H1 (cell line): ENCODE results near the gene GP2. TPM values are rescaled to one million over a fixed set of nuclear protein-coding genes. Genes with fewer than 3 reads are reported as not detected.

Source experiments
- CTCF ChIA-PET: fragments of 300-600 bp; sonication (Branson Sonifier 250); formaldehyde crosslinking; loops from one replicate; lab custom pipeline; 2021; ENCODE audit not compliant: partially characterized antibody; lab: Charles Lee
- POLR2A ChIA-PET: fragments of 300-600 bp; sonication (Branson Sonifier 250); formaldehyde crosslinking; loops from one replicate; lab custom pipeline; 2021; ENCODE audit warnings: inconsistent platforms; ENCODE audit not compliant: partially characterized antibody; lab: Charles Lee
- DNase-seq, 2 experiments: peaks; one replicate each; pipeline versions ENCODE4 v3.0.0 to v3.0.0-alpha.2; 2010 to 2022; ENCODE audit warnings: low spot score in 2 of 2, low read depth in 1 of 2, mixed read lengths in 1 of 2
- FAIRE-seq: peaks from 2 replicates; lab custom pipeline; 2011; peaks lifted over from hg19 to GRCh38; lab: Jason Lieb, UNC
- H2AFZ ChIP-seq: 2 replicates; pipeline ENCODE4 v1.8.1; 2012; ENCODE audit warnings: low read length, inconsistent platforms
- H2AK5ac ChIP-seq: 2 replicates; pipeline ENCODE4 v1.6.1; 2013; ENCODE audit warnings: low read depth, low read length
- H2BK120ac ChIP-seq: replicated peaks from 2 replicates; pipeline ENCODE3; 2013; ENCODE audit warnings: low read depth, low read length, inconsistent platforms
- H2BK12ac ChIP-seq: 2 replicates; pipeline ENCODE4 v1.6.1; 2013; ENCODE audit warnings: low read depth, low read length
- H2BK15ac ChIP-seq: 2 replicates; pipeline ENCODE4 v1.6.1; 2013; ENCODE audit warnings: low read length
- H2BK20ac ChIP-seq: 2 replicates; pipeline ENCODE4 v1.6.1; 2013; ENCODE audit warnings: low read length
- H2BK5ac ChIP-seq: 2 replicates; pipeline ENCODE4 v1.6.1; 2013; ENCODE audit warnings: low read depth, low read length
- H3K14ac ChIP-seq: 2 replicates; pipeline ENCODE4 v1.6.1; 2013; ENCODE audit warnings: inconsistent platforms; ENCODE audit not compliant: insufficient read length
- H3K18ac ChIP-seq: 2 replicates; pipeline ENCODE4 v1.6.1; 2013; ENCODE audit warnings: low read length; ENCODE audit errors: extremely low read depth
- H3K23ac ChIP-seq: 2 replicates; pipeline ENCODE4 v1.6.1; 2013; ENCODE audit warnings: inconsistent platforms; ENCODE audit not compliant: insufficient read length
- H3K23me2 ChIP-seq: 2 replicates; pipeline ENCODE4 v1.6.1; 2013; ENCODE audit warnings: low read depth, low read length
- H3K27ac ChIP-seq: 2 replicates; pipeline ENCODE4 v1.6.1; 2011; ENCODE audit warnings: low read depth, low read length, inconsistent platforms
- H3K27me3 ChIP-seq, 4 experiments: replicated peaks in 1 of 4; 1 replicate in 1 of 4; 2 replicates in 3 of 4; pipeline versions ENCODE4 v1.6.1 to v1.8.1; 2011 to 2013; ENCODE audit warnings: low read length in 3 of 4, mild to moderate bottlenecking in 3 of 4, inconsistent platforms in 2 of 4, mixed read lengths in 2 of 4, moderate library complexity in 1 of 4; ENCODE audit not compliant: control insufficient read depth in 3 of 4, insufficient read depth in 3 of 4; ENCODE audit errors: extremely low read depth in 1 of 4
- H3K36me3 ChIP-seq, 4 experiments: 2 replicates each; pipeline versions ENCODE4 v1.6.1 to v1.8.1; 2011 to 2013; ENCODE audit warnings: mild to moderate bottlenecking in 4 of 4, low read length in 3 of 4, moderate library complexity in 2 of 4, control low read depth in 1 of 4, inconsistent platforms in 1 of 4; ENCODE audit not compliant: insufficient read depth in 4 of 4, control insufficient read depth in 2 of 4
- H3K4ac ChIP-seq: replicated peaks from 2 replicates; pipeline ENCODE3; 2013; ENCODE audit warnings: low read length, low read depth, mixed read lengths, inconsistent platforms; ENCODE audit not compliant: insufficient read length
- H3K4me1 ChIP-seq, 4 experiments: replicated peaks in 1 of 4; 1 replicate in 1 of 4; 2 replicates in 3 of 4; pipeline versions ENCODE4 v1.6.1 to v1.8.1; 2011 to 2013; ENCODE audit warnings: low read length in 3 of 4, inconsistent platforms in 2 of 4, mixed read lengths in 1 of 4; ENCODE audit not compliant: insufficient read depth in 4 of 4, control insufficient read depth in 3 of 4
- H3K4me2 ChIP-seq, 2 experiments: 2 replicates each; pipeline versions ENCODE4 v1.6.1 to v1.8.1; 2011 to 2013; ENCODE audit warnings: low read depth in 2 of 2, low read length in 2 of 2, control low read depth in 1 of 2, inconsistent platforms in 1 of 2, mild to moderate bottlenecking in 1 of 2; ENCODE audit not compliant: insufficient read depth in 1 of 2
- H3K4me3 ChIP-seq, 4 experiments: fragments of 200-600, 300-600 bp in 1 of 4; sonication (generic), shearing (Covaris generic), sonication (Bioruptor Twin) in 1 of 4; 2 replicates each; pipeline versions ENCODE4 v1.5.1 to v1.8.1; 2011 to 2016; ENCODE audit warnings: low read length in 4 of 4, low read depth in 3 of 4, control low read depth in 2 of 4, inconsistent platforms in 2 of 4, mild to moderate bottlenecking in 2 of 4, mixed read lengths in 1 of 4, moderate library complexity in 1 of 4; ENCODE audit not compliant: insufficient read depth in 2 of 4; ENCODE audit errors: extremely low read depth in 1 of 4
- H3K56ac ChIP-seq: replicated peaks from 2 replicates; pipeline ENCODE3; 2013; ENCODE audit warnings: low read depth, mild to moderate bottlenecking, mixed read lengths, low read length, inconsistent platforms; ENCODE audit not compliant: insufficient read length
- H3K79me1 ChIP-seq: 2 replicates; pipeline ENCODE4 v1.6.1; 2013; ENCODE audit warnings: low read depth, low read length, control low read depth
- H3K79me2 ChIP-seq, 2 experiments: 2 replicates each; pipeline versions ENCODE4 v1.6.1 to v1.8.1; 2012 to 2013; ENCODE audit warnings: low read length in 2 of 2, mild to moderate bottlenecking in 2 of 2, inconsistent platforms in 1 of 2; ENCODE audit not compliant: insufficient read depth in 2 of 2, control insufficient read depth in 1 of 2
- H3K9ac ChIP-seq, 4 experiments: replicated peaks in 1 of 4; 1 replicate in 1 of 4; 2 replicates in 3 of 4; pipeline versions ENCODE4 v1.6.1 to v1.8.1; 2011 to 2013; ENCODE audit warnings: low read depth in 3 of 4, low read length in 3 of 4, control low read depth in 2 of 4, mild to moderate bottlenecking in 2 of 4, moderate library complexity in 2 of 4, inconsistent platforms in 1 of 4; ENCODE audit errors: extremely low read depth in 1 of 4
- H3K9me3 ChIP-seq, 2 experiments: 2 replicates each; pipeline versions ENCODE4 v1.6.1 to v1.8.1; 2012 to 2013; ENCODE audit warnings: mild to moderate bottlenecking in 2 of 2, moderate library complexity in 2 of 2, control low read depth in 1 of 2, inconsistent platforms in 1 of 2, low read depth in 1 of 2, low read length in 1 of 2, mixed read lengths in 1 of 2; ENCODE audit not compliant: insufficient read depth in 2 of 2
- H4K20me1 ChIP-seq, 2 experiments: replicated peaks in 1 of 2; 2 replicates each; pipeline versions ENCODE3 to v1.8.1; 2011 to 2013; ENCODE audit warnings: inconsistent platforms in 2 of 2, low read length in 2 of 2, mild to moderate bottlenecking in 1 of 2; ENCODE audit not compliant: insufficient read depth in 2 of 2, control insufficient read depth in 1 of 2
- H4K5ac ChIP-seq: 2 replicates; pipeline ENCODE4 v1.6.1; 2013; ENCODE audit warnings: low read length, low read depth, mixed read lengths, inconsistent platforms; ENCODE audit not compliant: insufficient read length
- H4K8ac ChIP-seq: 2 replicates; pipeline ENCODE4 v1.8.0; 2013; ENCODE audit warnings: mild to moderate bottlenecking, moderate library complexity, low read length, inconsistent platforms; ENCODE audit not compliant: insufficient read depth; ENCODE audit errors: extremely low read depth
- H4K91ac ChIP-seq: replicated peaks from 2 replicates; pipeline ENCODE3; 2013; ENCODE audit warnings: low read length, mixed read lengths, inconsistent platforms; ENCODE audit not compliant: insufficient read length
- SRF ChIP-seq: IDR thresholded peaks from 2 replicates; pipeline ENCODE4 v1.6.1; 2011; ENCODE audit warnings: mild to moderate bottlenecking, low read depth, low read length, moderate library complexity
- TBP ChIP-seq: IDR thresholded peaks from 2 replicates; pipeline ENCODE4 v1.6.1; 2011; ENCODE audit warnings: low read depth, low read length, improper control_type of control experiment
- polyA plus RNA-seq, 7 experiments: library from polyadenylated mRNA; depleted of rRNA in 3 of 7; stranded (reverse) in 5 of 7; unstranded in 2 of 7; fragments of >200 nt in 5 of 7; fragments of 200-250 nt in 2 of 7; gene quantifications; 1 replicate in 5 of 7; 2 replicates in 1 of 7; 4 replicates in 1 of 7; pipeline versions ENCODE4 v1.2.1 to v1.2.3, GENCODE V29; 2011 to 2013; ENCODE audit warnings: missing spikeins in 2 of 7, mixed read lengths in 2 of 7
- total RNA-seq: library from RNA; stranded (reverse); fragmentation: NEBNext Ultra II Directional; extraction: Animal tissue kit (Norgen Biotek cat#: 25700); gene quantifications from 2 replicates; pipeline ENCODE4 v1.2.1, GENCODE V29; 2021

Gene GP2
- total and polyA plus RNA-seq, 2 of the 8 experiments (the other 6 are each of a cell fraction or from before 2014, with no cell fraction given), result not detected

DNA sequence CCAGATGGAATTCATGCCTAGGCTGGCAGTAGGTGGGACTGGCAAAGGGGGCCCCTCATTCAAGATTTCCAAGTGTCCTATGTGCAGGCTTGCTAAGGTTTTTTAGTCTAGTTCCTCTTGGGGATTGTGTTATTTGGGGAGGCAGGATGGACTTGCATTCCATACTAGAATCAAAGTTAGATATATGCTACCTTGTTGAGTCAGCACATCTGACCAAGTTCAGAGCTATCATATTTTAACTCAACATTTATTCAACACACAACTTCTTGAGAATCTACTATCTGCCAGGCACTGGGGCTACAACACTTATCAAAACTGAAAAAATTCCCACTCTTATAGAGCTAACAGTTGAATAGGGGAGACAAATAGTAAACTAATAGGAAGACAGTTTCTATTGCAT lies 6.7 kb downstream of the GP2 start:
- FAIRE-seq, result no peak
- no peaks in the 10 kb centered on the region for H3K79me2 ChIP-seq
- POLR2A ChIA-PET, result no interaction called here
- TF ChIP-seq TBP (no peak), SRF (no peak)

More for the DNA sequence above, 6.7 kb downstream of the GP2 start:
- H3K36me3 ChIP-seq, result no peaks in the 10 kb centered on the region
- H2BK15ac ChIP-seq, result no peak overlapping the region
- H4K8ac ChIP-seq, result no peak overlapping the region
- no peak overlapping the region for H3K9ac ChIP-seq
- no peak for DNase-seq
- no peak overlapping the region for H2BK20ac ChIP-seq
- H3K4me1 ChIP-seq, result no peaks in the 10 kb centered on the region
- H4K5ac ChIP-seq, result no peak overlapping the region
- CTCF ChIA-PET, result interaction anchor here (1.5 to 2.3 kb wide), 2 partner anchors 16 to 20 kb away, joined by 6 read pairs; no protein-coding TSS in a partner anchor
- no peak overlapping the region for H3K18ac ChIP-seq
- no peaks in the 10 kb centered on the region for H3K79me1 ChIP-seq
- H3K4ac ChIP-seq, result no peak overlapping the region
- no peaks in the 10 kb centered on the region for H3K23me2 ChIP-seq
- no peaks in the 10 kb centered on the region for H4K20me1 ChIP-seq
- no peak overlapping the region for H3K4me2 ChIP-seq
- H2AFZ ChIP-seq, result no peak overlapping the region
- H3K27ac ChIP-seq, result no peak overlapping the region
- no peak overlapping the region for H3K4me3 ChIP-seq
- no peak overlapping the region for H2BK120ac ChIP-seq
- no peak overlapping the region for H4K91ac ChIP-seq
- no peaks in the 10 kb centered on the region for H3K9me3 ChIP-seq
- no peaks in the 10 kb centered on the region; a peak in 1 of 7 replicates for H3K27me3 ChIP-seq
- H3K56ac ChIP-seq, result no peak overlapping the region
- no peak overlapping the region for H2BK12ac ChIP-seq
- H2BK5ac ChIP-seq, result no peak overlapping the region
- H3K23ac ChIP-seq, result no peak overlapping the region
- no peak overlapping the region for H3K14ac ChIP-seq
- no peak overlapping the region for H2AK5ac ChIP-seq
